HL-60 (cell line): ENCODE measurements around the gene CFAP43.

Experiments
- TF ChIP-seq, protein P1 (sequence below): IDR thresholded peaks from one replicate; pipeline ENCODE4 v1.5.1; 2011; ENCODE audit warnings: low read length, control low read depth, inconsistent platforms; ENCODE audit not compliant: insufficient read depth
- TF ChIP-seq, protein P2 (sequence below): IDR thresholded peaks from 2 replicates; pipeline ENCODE4 v1.6.1; 2012; ENCODE audit warnings: low read depth; ENCODE audit not compliant: insufficient replicate concordance

DNA sequence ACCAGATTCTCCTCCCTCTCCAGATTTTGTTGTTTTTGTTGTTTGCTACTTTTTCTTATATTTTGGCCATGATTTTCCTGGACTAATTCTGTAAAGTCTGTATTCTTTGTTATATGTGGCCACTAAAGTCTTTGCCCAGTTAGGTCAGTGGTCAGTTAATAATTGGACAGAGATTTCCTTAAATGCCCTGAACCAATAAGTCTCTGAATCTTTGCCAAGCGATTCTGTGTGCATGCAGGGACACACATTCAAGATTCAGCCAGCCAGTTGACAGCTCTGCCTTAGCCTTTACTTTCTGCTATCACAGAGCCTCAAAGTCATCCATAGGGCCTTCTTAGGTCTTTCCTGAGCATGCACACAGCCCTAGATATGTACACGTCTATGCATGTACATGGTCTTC is 135.5 kb downstream of the CFAP43 start:
- TF ChIP-seq, protein P1, sequence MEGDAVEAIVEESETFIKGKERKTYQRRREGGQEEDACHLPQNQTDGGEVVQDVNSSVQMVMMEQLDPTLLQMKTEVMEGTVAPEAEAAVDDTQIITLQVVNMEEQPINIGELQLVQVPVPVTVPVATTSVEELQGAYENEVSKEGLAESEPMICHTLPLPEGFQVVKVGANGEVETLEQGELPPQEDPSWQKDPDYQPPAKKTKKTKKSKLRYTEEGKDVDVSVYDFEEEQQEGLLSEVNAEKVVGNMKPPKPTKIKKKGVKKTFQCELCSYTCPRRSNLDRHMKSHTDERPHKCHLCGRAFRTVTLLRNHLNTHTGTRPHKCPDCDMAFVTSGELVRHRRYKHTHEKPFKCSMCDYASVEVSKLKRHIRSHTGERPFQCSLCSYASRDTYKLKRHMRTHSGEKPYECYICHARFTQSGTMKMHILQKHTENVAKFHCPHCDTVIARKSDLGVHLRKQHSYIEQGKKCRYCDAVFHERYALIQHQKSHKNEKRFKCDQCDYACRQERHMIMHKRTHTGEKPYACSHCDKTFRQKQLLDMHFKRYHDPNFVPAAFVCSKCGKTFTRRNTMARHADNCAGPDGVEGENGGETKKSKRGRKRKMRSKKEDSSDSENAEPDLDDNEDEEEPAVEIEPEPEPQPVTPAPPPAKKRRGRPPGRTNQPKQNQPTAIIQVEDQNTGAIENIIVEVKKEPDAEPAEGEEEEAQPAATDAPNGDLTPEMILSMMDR = no peak
- TF ChIP-seq, protein P2, sequence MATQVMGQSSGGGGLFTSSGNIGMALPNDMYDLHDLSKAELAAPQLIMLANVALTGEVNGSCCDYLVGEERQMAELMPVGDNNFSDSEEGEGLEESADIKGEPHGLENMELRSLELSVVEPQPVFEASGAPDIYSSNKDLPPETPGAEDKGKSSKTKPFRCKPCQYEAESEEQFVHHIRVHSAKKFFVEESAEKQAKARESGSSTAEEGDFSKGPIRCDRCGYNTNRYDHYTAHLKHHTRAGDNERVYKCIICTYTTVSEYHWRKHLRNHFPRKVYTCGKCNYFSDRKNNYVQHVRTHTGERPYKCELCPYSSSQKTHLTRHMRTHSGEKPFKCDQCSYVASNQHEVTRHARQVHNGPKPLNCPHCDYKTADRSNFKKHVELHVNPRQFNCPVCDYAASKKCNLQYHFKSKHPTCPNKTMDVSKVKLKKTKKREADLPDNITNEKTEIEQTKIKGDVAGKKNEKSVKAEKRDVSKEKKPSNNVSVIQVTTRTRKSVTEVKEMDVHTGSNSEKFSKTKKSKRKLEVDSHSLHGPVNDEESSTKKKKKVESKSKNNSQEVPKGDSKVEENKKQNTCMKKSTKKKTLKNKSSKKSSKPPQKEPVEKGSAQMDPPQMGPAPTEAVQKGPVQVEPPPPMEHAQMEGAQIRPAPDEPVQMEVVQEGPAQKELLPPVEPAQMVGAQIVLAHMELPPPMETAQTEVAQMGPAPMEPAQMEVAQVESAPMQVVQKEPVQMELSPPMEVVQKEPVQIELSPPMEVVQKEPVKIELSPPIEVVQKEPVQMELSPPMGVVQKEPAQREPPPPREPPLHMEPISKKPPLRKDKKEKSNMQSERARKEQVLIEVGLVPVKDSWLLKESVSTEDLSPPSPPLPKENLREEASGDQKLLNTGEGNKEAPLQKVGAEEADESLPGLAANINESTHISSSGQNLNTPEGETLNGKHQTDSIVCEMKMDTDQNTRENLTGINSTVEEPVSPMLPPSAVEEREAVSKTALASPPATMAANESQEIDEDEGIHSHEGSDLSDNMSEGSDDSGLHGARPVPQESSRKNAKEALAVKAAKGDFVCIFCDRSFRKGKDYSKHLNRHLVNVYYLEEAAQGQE = no peak
